GM10266 (cell line): ENCODE results near the gene OR1S2.

ENCODE experiments used
- DNase-seq: peaks from one replicate; pipeline ENCODE4 v3.0.0; 2012; ENCODE audit errors: extremely low spot score
- TF ChIP-seq, protein P1 (sequence below): IDR thresholded peaks from 2 replicates; pipeline ENCODE4 v1.5.1; 2012; ENCODE audit warnings: mild to moderate bottlenecking, low read depth; ENCODE audit not compliant: control insufficient read depth, insufficient read depth; ENCODE audit errors: missing control alignments

The OR1S2 gene

DNA sequence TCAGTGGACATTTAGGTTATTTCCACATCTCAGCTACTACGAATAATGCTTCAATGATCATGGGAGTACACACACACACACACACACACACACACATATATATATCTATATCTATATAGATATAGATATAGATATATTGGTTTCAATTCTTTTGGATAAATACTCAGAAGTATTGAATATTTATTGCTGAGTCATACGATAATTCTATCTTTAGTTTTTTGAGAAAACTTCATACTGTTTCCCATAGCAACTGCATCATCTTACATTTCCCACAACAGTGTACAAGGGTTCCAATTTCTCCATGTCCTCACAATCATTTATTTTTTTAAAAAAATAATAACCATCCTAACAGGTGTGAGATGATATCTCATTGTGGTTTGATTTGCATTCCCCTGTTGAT lies 8.0 kb downstream of the OR1S2 start:
- DNase-seq = no peak
- TF ChIP-seq, protein P1, sequence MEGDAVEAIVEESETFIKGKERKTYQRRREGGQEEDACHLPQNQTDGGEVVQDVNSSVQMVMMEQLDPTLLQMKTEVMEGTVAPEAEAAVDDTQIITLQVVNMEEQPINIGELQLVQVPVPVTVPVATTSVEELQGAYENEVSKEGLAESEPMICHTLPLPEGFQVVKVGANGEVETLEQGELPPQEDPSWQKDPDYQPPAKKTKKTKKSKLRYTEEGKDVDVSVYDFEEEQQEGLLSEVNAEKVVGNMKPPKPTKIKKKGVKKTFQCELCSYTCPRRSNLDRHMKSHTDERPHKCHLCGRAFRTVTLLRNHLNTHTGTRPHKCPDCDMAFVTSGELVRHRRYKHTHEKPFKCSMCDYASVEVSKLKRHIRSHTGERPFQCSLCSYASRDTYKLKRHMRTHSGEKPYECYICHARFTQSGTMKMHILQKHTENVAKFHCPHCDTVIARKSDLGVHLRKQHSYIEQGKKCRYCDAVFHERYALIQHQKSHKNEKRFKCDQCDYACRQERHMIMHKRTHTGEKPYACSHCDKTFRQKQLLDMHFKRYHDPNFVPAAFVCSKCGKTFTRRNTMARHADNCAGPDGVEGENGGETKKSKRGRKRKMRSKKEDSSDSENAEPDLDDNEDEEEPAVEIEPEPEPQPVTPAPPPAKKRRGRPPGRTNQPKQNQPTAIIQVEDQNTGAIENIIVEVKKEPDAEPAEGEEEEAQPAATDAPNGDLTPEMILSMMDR = no peak

DNA sequence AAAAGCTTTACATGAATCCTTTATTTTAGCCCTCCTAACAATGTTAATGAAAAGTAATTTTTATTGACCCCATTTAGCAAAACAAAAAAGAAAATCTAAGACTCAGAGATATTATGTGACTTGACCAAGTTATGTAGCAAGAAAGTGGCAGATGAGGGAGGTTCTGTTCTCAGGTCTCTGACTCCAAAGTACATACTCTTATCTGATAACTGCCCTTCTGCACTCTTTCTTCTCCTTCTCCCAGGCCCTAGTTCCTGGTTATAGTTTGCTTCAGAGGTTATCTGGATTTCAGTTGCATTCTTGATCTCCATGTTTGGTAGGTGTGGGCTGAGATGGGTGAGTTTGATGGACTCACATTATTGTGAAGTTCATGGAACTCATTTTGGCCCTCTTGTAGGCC lies 10.6 kb downstream of the OR1S2 start:
- DNase-seq = no peak
- TF ChIP-seq, protein P1 = no peak

DNA sequence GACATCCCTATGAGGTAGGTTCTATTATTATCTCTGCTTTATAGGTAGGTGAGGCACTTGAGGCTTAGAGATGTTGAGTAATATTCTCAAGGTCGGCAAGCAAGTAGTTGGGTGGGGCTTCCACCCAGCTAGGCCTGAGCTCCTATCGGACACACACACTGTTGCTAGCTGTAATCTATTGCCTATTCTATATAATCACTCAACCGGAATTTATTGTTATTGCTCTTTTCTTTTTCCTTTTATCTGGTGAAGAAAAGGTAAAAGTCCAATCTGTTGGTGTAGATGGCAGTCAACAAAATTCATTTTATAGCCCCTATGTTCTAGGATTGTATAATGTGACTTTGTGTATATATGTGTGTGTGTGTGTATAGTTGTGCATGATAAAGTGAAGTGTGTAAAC lies 11.7 kb downstream of the OR1S2 start:
- DNase-seq = no peak
- TF ChIP-seq, protein P1 = no peak

DNA sequence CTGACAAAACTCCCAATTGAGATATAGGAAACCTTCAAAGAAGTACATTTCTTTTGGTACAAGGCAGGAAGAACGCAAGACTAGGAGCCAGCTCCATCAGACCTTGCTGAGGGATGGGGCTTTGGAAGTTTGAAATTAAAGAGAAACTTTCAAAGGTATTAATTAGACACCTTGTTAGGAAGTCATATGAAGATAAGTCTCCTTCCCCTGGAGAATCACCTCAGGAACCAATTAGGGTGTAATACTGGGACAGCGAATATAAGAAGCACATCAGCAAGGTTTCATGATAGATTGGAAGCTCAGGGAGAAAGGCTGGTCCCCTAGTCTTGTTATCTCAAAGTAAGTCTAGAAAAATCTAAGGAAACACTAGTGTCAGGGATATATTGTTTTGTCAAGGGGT lies 15.2 kb downstream of the OR1S2 start, which contains the start of gene OR9Q2:
TSS of gene OR9Q2 (plus strand) at position 301 of the 400 bp plus-strand sequence. CDS start 1,421 bp downstream, outside the sequence.
- TF ChIP-seq, protein P1 = no peak
- DNase-seq = no peak

DNA sequence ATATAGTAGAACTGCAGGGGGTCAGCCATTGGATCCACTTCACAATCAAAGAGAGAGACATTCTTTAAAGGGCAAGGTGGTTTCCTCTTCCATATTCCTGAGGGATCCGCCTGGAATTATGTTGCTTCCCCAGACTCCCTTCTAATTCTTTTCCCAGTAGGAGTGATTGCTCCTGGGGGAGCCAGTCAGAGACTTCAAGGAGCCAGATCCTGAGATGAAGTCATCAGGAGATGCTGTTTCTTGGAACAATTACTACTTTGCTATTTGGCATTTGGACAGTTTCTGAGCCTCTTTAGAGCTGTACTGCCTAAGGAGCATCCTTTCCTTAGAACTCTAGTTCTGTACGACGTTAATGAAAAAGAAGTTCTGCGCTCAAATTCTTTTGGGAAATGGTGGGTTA lies 17.0 kb downstream of the OR1S2 start:
- TF ChIP-seq, protein P1 = no peak
- no peak for DNase-seq

DNA sequence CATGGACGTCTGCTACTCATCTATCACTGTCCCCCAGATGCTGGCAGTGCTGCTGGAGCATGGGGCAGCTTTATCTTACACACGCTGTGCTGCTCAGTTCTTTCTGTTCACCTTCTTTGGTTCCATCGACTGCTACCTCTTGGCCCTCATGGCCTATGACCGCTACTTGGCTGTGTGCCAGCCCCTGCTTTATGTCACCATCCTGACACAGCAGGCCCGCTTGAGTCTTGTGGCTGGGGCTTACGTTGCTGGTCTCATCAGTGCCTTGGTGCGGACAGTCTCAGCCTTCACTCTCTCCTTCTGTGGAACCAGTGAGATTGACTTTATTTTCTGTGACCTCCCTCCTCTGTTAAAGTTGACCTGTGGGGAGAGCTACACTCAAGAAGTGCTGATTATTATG lies 24.3 kb downstream of the OR1S2 start:
- DNase-seq = no peak
- TF ChIP-seq, protein P1 = no peak

DNA sequence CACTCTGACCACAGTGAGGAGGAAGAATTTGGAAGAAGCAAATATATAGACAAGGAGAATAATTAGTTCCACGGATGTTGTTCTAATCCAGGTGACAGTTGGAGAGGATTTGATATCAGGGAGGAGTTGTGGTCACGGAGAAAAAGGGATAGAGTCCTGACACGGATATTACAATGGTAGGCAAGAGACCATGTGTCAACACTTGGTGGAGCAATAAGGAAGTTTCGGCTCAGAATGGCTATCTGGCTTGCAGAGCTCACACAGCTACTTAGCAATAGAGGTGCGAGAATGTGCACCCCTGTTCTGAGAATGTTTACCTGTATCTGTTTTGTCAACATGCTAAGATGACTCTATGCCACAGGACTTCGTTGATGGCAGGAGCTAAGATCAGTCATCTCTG lies 25.5 kb downstream of the OR1S2 start:
- DNase-seq = no peak
- TF ChIP-seq, protein P1 = no peak
